Activated CD8-positive, alpha-beta T cell treated with anti-CD3 and anti-CD28 coated beads, Interleukin-2, amount 10 ng/mL, durations not matched to agents 7 days and 5 days (primary cell): ENCODE data around the gene GNB2. TPM values are rescaled to one million over a fixed set of nuclear protein-coding genes. Genes with fewer than 3 reads are reported as not detected.
A peak's percentile ranks its signal among the peaks of the same experiment; 100 is the strongest.

ENCODE experiments used
- ATAC-seq: fragments of 150-1000 bp; cut with Tn5 transposase; one replicate; pipeline ENCODE4 v1.10.0; 2021; ENCODE audit warnings: moderate library complexity
- CTCF ChIA-PET: fragments of 350-600 bp; sonication (Branson Sonifier 250); formaldehyde crosslinking; loops from one replicate; lab custom pipeline; 2021; ENCODE audit warnings: antibody characterized with exemption; lab: Charles Lee
- POLR2A ChIA-PET: fragments of 350-600 bp; sonication (Branson Sonifier 250); formaldehyde crosslinking; loops from one replicate; lab custom pipeline; 2021; ENCODE audit warnings: antibody characterized with exemption; lab: Charles Lee
- DNase-seq: peaks from one replicate; pipeline ENCODE4 v3.0.0-alpha.2; 2020
- H3K27ac Mint-ChIP-seq: one replicate; pipeline ENCODE4 v1.8.0; 2021; ENCODE audit warnings: mild to moderate bottlenecking, mixed read lengths
- H3K27me3 Mint-ChIP-seq: one replicate; pipeline ENCODE4 v1.8.0; 2021; ENCODE audit warnings: low read depth, mixed read lengths
- H3K36me3 Mint-ChIP-seq: one replicate; pipeline ENCODE4 v1.8.0; 2021; ENCODE audit warnings: low read depth, mixed read lengths
- H3K4me1 Mint-ChIP-seq: one replicate; pipeline ENCODE4 v1.8.0; 2021; ENCODE audit warnings: low read depth, mixed read lengths
- H3K4me3 Mint-ChIP-seq: one replicate; pipeline ENCODE4 v1.8.0; 2021; ENCODE audit warnings: mild to moderate bottlenecking, mixed read lengths
- H3K9me3 Mint-ChIP-seq: one replicate; pipeline ENCODE4 v1.8.0; 2022; ENCODE audit warnings: mixed read lengths; ENCODE audit not compliant: insufficient read depth
- total RNA-seq, 2 experiments: library from RNA; stranded (reverse); gene quantifications; one replicate each; pipeline ENCODE4 v1.2.3, GENCODE V29; 2021

GNB2 gene
- total RNA-seq, 2 experiments from 2014 or later: 274 to 286 TPM

DNA sequence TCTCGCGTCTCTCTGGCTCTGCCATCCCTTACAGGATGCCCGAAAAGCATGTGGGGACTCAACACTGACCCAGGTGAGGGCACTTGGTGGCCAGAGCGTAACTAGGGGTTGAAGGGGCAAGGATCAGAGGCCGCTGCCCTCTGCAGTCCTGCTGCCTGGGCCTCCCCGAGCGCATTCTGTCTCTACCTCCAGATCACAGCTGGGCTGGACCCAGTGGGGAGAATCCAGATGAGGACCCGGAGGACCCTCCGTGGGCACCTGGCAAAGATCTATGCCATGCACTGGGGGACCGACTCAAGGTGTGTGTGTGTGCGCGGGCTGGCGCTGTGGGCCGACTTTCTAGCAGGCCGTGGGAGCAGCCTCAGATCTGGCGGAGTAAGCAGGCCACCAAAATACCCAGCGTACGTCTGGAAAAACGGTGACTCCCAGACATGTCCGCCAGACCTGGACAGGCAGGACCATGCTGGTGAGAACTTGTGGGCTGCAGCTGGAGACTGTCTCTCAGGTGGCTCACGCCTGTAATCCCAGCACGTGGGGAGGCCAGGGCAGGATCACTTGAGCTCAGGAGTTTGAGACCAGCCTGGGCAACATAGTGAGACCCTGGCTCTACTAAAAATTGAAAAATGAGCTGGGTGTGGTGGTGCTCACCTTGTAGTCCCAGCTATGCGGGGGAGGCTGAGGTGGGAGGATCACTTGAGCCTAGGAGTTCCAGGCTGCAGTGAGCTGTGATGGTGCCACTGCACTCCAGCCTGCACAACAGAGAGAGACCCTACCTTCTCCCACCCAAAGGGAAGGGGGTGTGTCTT, 3.2 kb downstream of the GNB2 start:
- ChIA-PET POLR2A (interaction anchor here (0.8 to 1.9 kb wide), 4 partner anchors 9 to 91 kb away, joined by 3 to 7 read pairs (median 4); no protein-coding TSS in a partner anchor), CTCF (interaction anchor here (1.2 to 3.4 kb wide), 4 partner anchors 16 to 176 kb away, joined by 3 to 24 read pairs (median 8); partner anchors contain the start of genes GIGYF1, POP7 and SLC12A9)
- no peak for DNase-seq
- Mint-ChIP-seq H3K36me3 (peaks cover 32% of the 10 kb centered on the region), H3K9me3 (no peaks in the 10 kb centered on the region), H3K27me3 (no peaks in the 10 kb centered on the region), H3K4me3 (peak overlapping the region; percentile 91), H3K4me1 (peaks cover 40% of the 10 kb centered on the region), H3K27ac (peak overlapping the region; percentile 88)
- ATAC-seq: no peak

DNA sequence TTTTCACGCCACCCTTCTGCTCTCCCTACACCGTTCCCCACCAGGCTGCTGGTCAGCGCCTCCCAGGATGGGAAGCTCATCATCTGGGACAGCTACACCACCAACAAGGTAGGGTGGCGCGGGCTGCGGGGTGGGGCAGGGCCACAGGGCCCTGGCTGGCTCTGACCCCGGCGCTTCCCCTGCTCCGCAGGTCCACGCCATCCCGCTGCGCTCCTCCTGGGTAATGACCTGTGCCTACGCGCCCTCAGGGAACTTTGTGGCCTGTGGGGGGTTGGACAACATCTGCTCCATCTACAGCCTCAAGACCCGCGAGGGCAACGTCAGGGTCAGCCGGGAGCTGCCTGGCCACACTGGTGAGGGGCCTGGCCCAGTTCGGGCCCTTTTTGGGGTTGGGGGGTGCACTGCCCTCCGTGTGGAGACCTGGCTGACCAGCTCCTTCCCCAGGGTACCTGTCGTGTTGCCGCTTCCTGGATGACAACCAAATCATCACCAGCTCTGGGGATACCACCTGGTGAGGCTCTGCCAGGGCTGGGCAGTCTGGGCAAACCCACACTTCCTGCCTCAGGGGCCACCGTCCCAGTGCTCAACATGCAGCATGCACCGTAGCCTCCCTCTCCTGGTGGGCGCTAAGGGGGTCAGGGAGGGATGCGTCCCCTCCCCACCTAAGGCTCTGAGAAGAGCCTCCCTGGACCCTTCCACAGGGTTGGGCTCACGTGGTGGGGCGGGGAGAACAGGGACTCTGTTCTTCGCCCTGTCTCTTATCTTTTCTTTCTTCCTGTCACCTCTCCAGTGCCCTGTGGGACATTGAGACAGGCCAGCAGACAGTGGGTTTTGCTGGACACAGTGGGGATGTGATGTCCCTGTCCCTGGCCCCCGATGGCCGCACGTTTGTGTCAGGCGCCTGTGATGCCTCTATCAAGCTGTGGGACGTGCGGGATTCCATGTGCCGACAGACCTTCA, 4.0 kb downstream of the GNB2 start:
- Mint-ChIP-seq H3K4me3 (peak overlapping the region; percentile 22), H3K27ac (peak overlapping the region; percentile 88), H3K4me1 (peaks cover 40% of the 10 kb centered on the region), H3K36me3 (peaks cover 33% of the 10 kb centered on the region), H3K27me3 (no peaks in the 10 kb centered on the region), H3K9me3 (no peaks in the 10 kb centered on the region)
- CTCF ChIA-PET: interaction anchor here (1.1 to 3.4 kb wide), 4 partner anchors 15 to 45 kb away, joined by 3 to 24 read pairs (median 9); partner anchors contain the start of genes GIGYF1 and POP7
- no peak for ATAC-seq
- POLR2A ChIA-PET: interaction anchor here (0.8 to 1.9 kb wide), 4 partner anchors 8 to 92 kb away, joined by 3 to 7 read pairs (median 4); no protein-coding TSS in a partner anchor
- DNase-seq: no peak

GRCh38 chr7:100678291-100678984, 4.9 kb downstream of the GNB2 start:
- ATAC-seq (no peak), DNase-seq (no peak)
- Mint-ChIP-seq H3K9me3 (no peaks in the 10 kb centered on the region), H3K27me3 (no peaks in the 10 kb centered on the region), H3K4me1 (peaks cover 34% of the 10 kb centered on the region), H3K27ac (peak overlapping the region; percentile 66), H3K4me3 (no peak overlapping the region), H3K36me3 (peaks cover 35% of the 10 kb centered on the region)
- POLR2A ChIA-PET: no interaction called here
- CTCF ChIA-PET: interaction anchor here (1.1 to 3.4 kb wide), 2 partner anchors 14 to 27 kb away, joined by 6 to 24 read pairs; partner anchors contain the start of genes GIGYF1 and POP7

GRCh38 chr7:100679129-100679926, 5.8 kb downstream of the GNB2 start:
- Mint-ChIP-seq H3K36me3 (peaks cover 35% of the 10 kb centered on the region), H3K9me3 (no peaks in the 10 kb centered on the region), H3K4me3 (no peak overlapping the region), H3K27ac (peak overlapping the region; percentile 25), H3K27me3 (no peaks in the 10 kb centered on the region), H3K4me1 (peaks cover 34% of the 10 kb centered on the region)
- POLR2A ChIA-PET: interaction anchor here (0.8 to 2.5 kb wide), 2 partner anchors 11 to 112 kb away, joined by 5 to 9 read pairs; no protein-coding TSS in a partner anchor
- CTCF ChIA-PET: interaction anchor here (1.7 to 6.1 kb wide), 2 partner anchors 13 to 47 kb away, joined by 4 to 38 read pairs; no protein-coding TSS in a partner anchor
- ATAC-seq (no peak), DNase-seq (no peak)

GRCh38 chr7:100679927-100680575, 6.5 kb downstream of the GNB2 start:
- DNase-seq: no peak
- H3K4me3 Mint-ChIP-seq: no peak overlapping the region
- H3K4me1 Mint-ChIP-seq: peaks cover 34% of the 10 kb centered on the region
- POLR2A ChIA-PET: interaction anchor here (0.8 to 2.5 kb wide), 3 partner anchors 10 to 113 kb away, joined by 3 to 9 read pairs (median 5); no protein-coding TSS in a partner anchor
- H3K27me3 Mint-ChIP-seq: no peaks in the 10 kb centered on the region
- CTCF ChIA-PET: interaction anchor here (1.3 to 6.1 kb wide), 3 partner anchors 12 to 47 kb away, joined by 4 to 38 read pairs (median 5); partner anchors contain the start of gene POP7
- peaks cover 35% of the 10 kb centered on the region for H3K36me3 Mint-ChIP-seq
- peak overlapping the region; percentile 1 for H3K27ac Mint-ChIP-seq
- H3K9me3 Mint-ChIP-seq: no peaks in the 10 kb centered on the region
- no peak for ATAC-seq

- POLR2A ChIA-PET: interaction anchor here (0.9 to 2.5 kb wide), 2 partner anchors 10 to 55 kb away, joined by 3 to 9 read pairs; no protein-coding TSS in a partner anchor
- Mint-ChIP-seq H3K27me3 (no peaks in the 10 kb centered on the region), H3K36me3 (peaks cover 40% of the 10 kb centered on the region), H3K4me3 (no peak overlapping the region), H3K27ac (no peak overlapping the region), H3K4me1 (peaks cover 34% of the 10 kb centered on the region), H3K9me3 (no peaks in the 10 kb centered on the region)
- ATAC-seq (no peak), DNase-seq (no peak)
- CTCF ChIA-PET: interaction anchor here (1.3 to 6.1 kb wide), 3 partner anchors 11 to 48 kb away, joined by 4 to 38 read pairs (median 5); partner anchors contain the start of gene POP7
Observed at GRCh38 chr7:100680576-100681271, 7.2 kb downstream of the GNB2 start.

DNA sequence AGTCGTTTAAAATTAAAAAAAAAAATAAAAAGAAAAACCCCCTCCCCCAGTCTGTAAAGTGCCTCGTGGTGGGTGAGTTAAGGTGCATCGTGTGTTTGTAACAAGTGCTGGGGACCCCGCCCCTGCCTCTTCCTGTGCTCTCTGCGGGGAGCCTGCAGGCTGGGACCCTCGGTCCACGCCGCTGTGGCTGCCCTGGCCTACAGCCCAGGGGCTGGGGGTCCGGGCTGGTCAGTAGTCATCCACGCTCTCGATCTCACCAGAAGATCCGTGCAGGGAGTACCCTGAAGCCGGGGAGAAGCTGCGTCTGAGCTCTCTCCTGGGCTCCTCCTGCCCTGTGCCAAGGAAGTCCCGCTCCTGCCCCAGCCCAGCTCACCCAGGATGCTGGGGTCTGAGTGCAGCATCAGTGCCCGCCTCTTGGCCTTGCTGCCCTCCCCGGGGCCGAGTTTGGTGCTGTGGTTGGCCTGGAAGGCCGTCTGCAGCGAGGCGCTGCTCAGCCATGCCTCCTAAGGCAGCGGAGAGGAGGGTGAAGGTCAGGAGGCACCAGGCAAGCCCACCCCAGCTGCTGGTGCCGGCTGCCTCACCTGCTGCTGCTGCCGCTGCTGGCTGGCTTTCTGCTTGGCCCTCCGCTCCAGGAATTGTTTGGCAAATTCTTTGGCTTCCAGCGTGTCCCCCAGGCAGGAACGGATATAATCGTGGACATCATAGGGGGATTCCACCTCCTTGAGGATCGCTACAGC, 8.1 kb downstream of the GNB2 start:
- CTCF ChIA-PET: interaction anchor here (1.7 to 6.1 kb wide), 3 partner anchors 11 to 49 kb away, joined by 4 to 38 read pairs (median 10); partner anchors contain the start of gene POP7
- Mint-ChIP-seq H3K4me1 (peaks cover 30% of the 10 kb centered on the region), H3K9me3 (no peaks in the 10 kb centered on the region), H3K36me3 (peaks cover 37% of the 10 kb centered on the region), H3K4me3 (no peak overlapping the region), H3K27me3 (no peaks in the 10 kb centered on the region), H3K27ac (peak overlapping the region; percentile 52)
- DNase-seq (no peak), ATAC-seq (no peak)
- POLR2A ChIA-PET: interaction anchor here (1.7 to 2.5 kb wide), 2 partner anchors 9 to 11 kb away, joined by 5 to 9 read pairs; no protein-coding TSS in a partner anchor

- Mint-ChIP-seq H3K4me3 (no peak overlapping the region), H3K27ac (no peak overlapping the region), H3K27me3 (no peaks in the 10 kb centered on the region), H3K36me3 (peaks cover 35% of the 10 kb centered on the region), H3K9me3 (no peaks in the 10 kb centered on the region), H3K4me1 (peaks cover 26% of the 10 kb centered on the region)
- POLR2A ChIA-PET: interaction anchor here (1.7 to 2.5 kb wide), 2 partner anchors 8 to 11 kb away, joined by 5 to 9 read pairs; no protein-coding TSS in a partner anchor
- ATAC-seq (no peak), DNase-seq (no peak)
- CTCF ChIA-PET: interaction anchor here (1.2 to 6.1 kb wide), 3 partner anchors 10 to 123 kb away, joined by 4 to 38 read pairs (median 10); partner anchors contain the start of gene POP7
Observed at GRCh38 chr7:100682228-100682741, 8.7 kb downstream of the GNB2 start.
